H9 (cell line): ENCODE data around the gene CHPT1. TPM values are rescaled to one million over a fixed set of nuclear protein-coding genes. Genes with fewer than 3 reads are reported as not detected.
A peak's percentile ranks its signal among the peaks of the same experiment; 100 is the strongest.

Experiments used
- DNase-seq: peaks from one replicate; pipeline ENCODE4 v3.0.0-alpha.2; 2017
- H2AFZ ChIP-seq: one replicate; pipeline ENCODE4 v1.6.1; 2013; ENCODE audit warnings: mild to moderate bottlenecking, low read length, control low read depth, moderate library complexity
- H2AK5ac ChIP-seq: 2 replicates; pipeline ENCODE4 v1.6.1; 2013; ENCODE audit warnings: low read length, control low read depth, mixed read lengths; ENCODE audit not compliant: insufficient read length
- H2BK120ac ChIP-seq: one replicate; pipeline ENCODE4 v1.6.1; 2013; ENCODE audit warnings: low read depth, mild to moderate bottlenecking, low read length, control low read depth, inconsistent platforms; ENCODE audit not compliant: poor library complexity, severe bottlenecking
- H2BK12ac ChIP-seq: 2 replicates; pipeline ENCODE4 v1.6.1; 2013; ENCODE audit warnings: low read length, control low read depth, mixed read lengths, low read depth; ENCODE audit not compliant: insufficient read length
- H2BK15ac ChIP-seq: 2 replicates; pipeline ENCODE4 v1.6.1; 2013; ENCODE audit warnings: low read depth, low read length, control low read depth
- H2BK20ac ChIP-seq: one replicate; pipeline ENCODE4 v1.6.1; 2013; ENCODE audit warnings: low read depth, mild to moderate bottlenecking, low read length, control low read depth, inconsistent platforms; ENCODE audit not compliant: poor library complexity, severe bottlenecking
- H2BK5ac ChIP-seq: 2 replicates; pipeline ENCODE4 v1.6.1; 2013; ENCODE audit warnings: low read length, control low read depth, mixed read lengths; ENCODE audit not compliant: insufficient read length
- H3K14ac ChIP-seq: 2 replicates; pipeline ENCODE4 v1.6.1; 2013; ENCODE audit warnings: low read length, control low read depth; ENCODE audit not compliant: insufficient read depth
- H3K18ac ChIP-seq: 2 replicates; pipeline ENCODE4 v1.6.1; 2013; ENCODE audit warnings: low read depth, mild to moderate bottlenecking, mixed read lengths, low read length, control low read depth; ENCODE audit not compliant: insufficient read length
- H3K23ac ChIP-seq: 2 replicates; pipeline ENCODE4 v1.6.1; 2013; ENCODE audit warnings: low read length, control low read depth, mixed read lengths, low read depth; ENCODE audit not compliant: insufficient read length
- H3K23me2 ChIP-seq: 2 replicates; pipeline ENCODE4 v1.6.1; 2013; ENCODE audit warnings: low read depth, mild to moderate bottlenecking, mixed read lengths, low read length, control low read depth; ENCODE audit not compliant: insufficient read length, poor library complexity, severe bottlenecking
- H3K27ac ChIP-seq: 2 replicates; pipeline ENCODE4 v1.5.1; 2013; ENCODE audit warnings: low read length, control low read depth, mixed read lengths, low read depth; ENCODE audit not compliant: insufficient read length
- H3K27me3 ChIP-seq: 2 replicates; pipeline ENCODE4 v1.6.1; 2013; ENCODE audit warnings: low read length, control low read depth, inconsistent platforms; ENCODE audit not compliant: insufficient read depth
- H3K4ac ChIP-seq: 2 replicates; pipeline ENCODE4 v1.6.1; 2013; ENCODE audit warnings: low read depth, mild to moderate bottlenecking, control low read depth, inconsistent platforms, low read length, moderate library complexity
- H3K4me1 ChIP-seq: 2 replicates; pipeline ENCODE4 v1.6.1; 2013; ENCODE audit warnings: low read length, control low read depth, inconsistent platforms; ENCODE audit not compliant: insufficient read depth
- H3K4me2 ChIP-seq: 2 replicates; pipeline ENCODE4 v1.6.1; 2013; ENCODE audit warnings: low read length, control low read depth, mixed read lengths; ENCODE audit not compliant: insufficient read length, insufficient read depth
- H3K56ac ChIP-seq: 2 replicates; pipeline ENCODE4 v1.6.1; 2013; ENCODE audit warnings: low read depth, mild to moderate bottlenecking, mixed read lengths, low read length, control low read depth; ENCODE audit not compliant: insufficient read length
- H3K79me1 ChIP-seq: 2 replicates; pipeline ENCODE4 v1.6.1; 2013; ENCODE audit warnings: low read depth, mild to moderate bottlenecking, moderate library complexity, low read length, control low read depth, inconsistent platforms; ENCODE audit not compliant: insufficient read depth, poor library complexity, severe bottlenecking
- H3K79me2 ChIP-seq: 2 replicates; pipeline ENCODE4 v1.6.1; 2013; ENCODE audit warnings: low read length, control low read depth, inconsistent platforms; ENCODE audit not compliant: insufficient read depth
- H3K9ac ChIP-seq: 2 replicates; pipeline ENCODE4 v1.6.1; 2013; ENCODE audit warnings: low read length, control low read depth, mixed read lengths; ENCODE audit not compliant: insufficient read length; ENCODE audit errors: extremely low read depth
- H3K9me3 ChIP-seq: one replicate; pipeline ENCODE4 v1.6.1; 2013; ENCODE audit warnings: low read depth, low read length, inconsistent platforms; ENCODE audit not compliant: control insufficient read depth
- H3T11ph ChIP-seq: one replicate; pipeline ENCODE4 v1.6.1; 2013; ENCODE audit warnings: mild to moderate bottlenecking, low read length, control low read depth, inconsistent platforms
- H4K20me1 ChIP-seq: one replicate; pipeline ENCODE4 v1.6.1; 2013; ENCODE audit not compliant: control insufficient read depth, insufficient read length, insufficient read depth
- H4K5ac ChIP-seq: 2 replicates; pipeline ENCODE4 v1.6.1; 2013; ENCODE audit warnings: low read depth, mild to moderate bottlenecking, mixed read lengths, low read length, control low read depth; ENCODE audit not compliant: insufficient read length
- H4K8ac ChIP-seq: replicated peaks from 2 replicates; pipeline ENCODE4 v1.6.1; 2013; ENCODE audit warnings: low read length, control low read depth, mixed read lengths, low read depth; ENCODE audit not compliant: insufficient read length
- H4K91ac ChIP-seq: 2 replicates; pipeline ENCODE4 v1.6.1; 2013; ENCODE audit warnings: low read depth, mild to moderate bottlenecking, moderate library complexity, mixed read lengths, low read length, control low read depth; ENCODE audit not compliant: insufficient read length
- H3K27ac Mint-ChIP-seq, 3 experiments: 2 replicates in 2 of 3; 3 replicates in 1 of 3; pipeline ENCODE4 v1.8.0; 2020 to 2021; ENCODE audit warnings: mixed read lengths in 3 of 3, mild to moderate bottlenecking in 1 of 3, moderate library complexity in 1 of 3
- H3K27me3 Mint-ChIP-seq: 2 replicates; pipeline ENCODE4 v1.8.0; 2021; ENCODE audit warnings: low read depth, mild to moderate bottlenecking, moderate library complexity, mixed read lengths
- H3K36me3 Mint-ChIP-seq, 3 experiments: 2 replicates in 2 of 3; 3 replicates in 1 of 3; pipeline ENCODE4 v1.8.0; 2020 to 2021; ENCODE audit warnings: low read depth in 3 of 3, mixed read lengths in 3 of 3; ENCODE audit not compliant: insufficient read depth in 1 of 3
- H3K4me1 Mint-ChIP-seq, 2 experiments: 2 replicates each; pipeline ENCODE4 v1.8.0; 2020; ENCODE audit warnings: mixed read lengths in 2 of 2
- H3K4me3 Mint-ChIP-seq, 2 experiments: 2 replicates in 1 of 2; 3 replicates in 1 of 2; pipeline ENCODE4 v1.8.0; 2020 to 2021; ENCODE audit warnings: mild to moderate bottlenecking in 2 of 2, mixed read lengths in 2 of 2, moderate library complexity in 1 of 2
- H3K9me3 Mint-ChIP-seq, 2 experiments: 2 replicates in 1 of 2; 3 replicates in 1 of 2; pipeline ENCODE4 v1.8.0; 2020; ENCODE audit warnings: mild to moderate bottlenecking in 2 of 2, mixed read lengths in 2 of 2, moderate library complexity in 1 of 2
- WGBS: extraction: QIAGEN DNeasy Blood & Tissue Kit; methylation state at CpG from one replicate; pipeline ENCODE4 v1.1.7; 2013; ENCODE audit warnings: missing lambda C conversion rate, low lambda C conversion rate, mixed read lengths; ENCODE audit not compliant: insufficient read length; ENCODE audit errors: extremely low coverage; 5-methylcytosine and 5-hydroxymethylcytosine counted together
- total RNA-seq: library from RNA; stranded (reverse); gene quantifications from 2 replicates; pipeline ENCODE4 v1.2.1, GENCODE V29; 2021
- TF ChIP-seq, protein P1 (sequence below): fragments of 200-600 bp; sonication (generic); conservative IDR thresholded peaks from 3 replicates; pipeline ENCODE4 v1.8.0; 2021; ENCODE audit warnings: antibody characterized with exemption, mild to moderate bottlenecking

CHPT1 gene
- total RNA-seq, 1 experiment from 2014 or later = 17.1 TPM

DNA sequence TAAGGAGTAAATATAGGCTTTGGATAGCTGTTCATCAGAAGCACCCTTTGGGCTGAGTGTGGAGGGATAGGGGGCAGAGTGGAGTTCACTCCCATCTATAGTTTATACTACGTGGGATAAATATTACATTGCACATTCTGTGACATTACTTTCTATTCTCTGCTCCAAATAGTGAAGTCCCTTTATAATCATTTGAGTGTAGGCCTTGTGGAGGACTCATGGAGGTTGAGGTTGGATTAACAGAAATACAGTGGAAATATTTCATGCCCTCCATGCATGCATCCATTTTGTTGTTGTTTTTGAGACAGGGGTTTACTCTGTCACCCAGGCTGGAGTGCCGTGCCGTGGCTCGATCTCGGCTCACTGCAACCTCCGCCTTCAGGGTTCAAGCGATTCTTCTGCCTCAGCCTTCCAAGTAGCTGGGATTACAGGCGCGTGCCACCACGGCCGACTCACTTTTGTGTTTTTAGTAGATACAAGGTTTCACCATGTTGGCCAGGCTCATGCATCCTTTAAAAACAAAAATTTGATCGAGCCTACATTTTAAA is 1.4 kb downstream of the CHPT1 start:
- no peak overlapping the region for H2BK15ac ChIP-seq
- no peak overlapping the region for H3K4ac ChIP-seq
- no peak overlapping the region for H4K91ac ChIP-seq
- Mint-ChIP-seq H3K27ac (peak overlapping the region in 1 of 3 experiments; percentile 24; a peak in 1 of 7 replicates), H3K36me3 (peaks cover 0 to 2% (median 0%) of the 10 kb centered on the region in 3 experiments; a peak in 2 of 7 replicates), H3K4me1 (peaks cover 26 to 36% of the 10 kb centered on the region in 2 experiments), H3K9me3 (no peaks in the 10 kb centered on the region), H3K4me3 (peak overlapping the region; percentile 82 to 95), H3K27me3 (peaks cover 25% of the 10 kb centered on the region)
- H3K27ac ChIP-seq = no peak overlapping the region
- H3K14ac ChIP-seq = no peak overlapping the region
- H3K56ac ChIP-seq = no peak overlapping the region
- no peak overlapping the region for H3K23ac ChIP-seq
- no peak overlapping the region for H2BK120ac ChIP-seq
- whole genome bisulfite sequencing = no CpG with 5 or more reads among the region's 12 CpGs
- no peak overlapping the region for H2BK5ac ChIP-seq
- peaks cover 8% of the 10 kb centered on the region; the same call in 1 of the 2 replicates for H3K27me3 ChIP-seq
- no peak overlapping the region for H2AK5ac ChIP-seq
- H4K20me1 ChIP-seq = no peaks in the 10 kb centered on the region
- H3K9ac ChIP-seq = no peak overlapping the region
- DNase-seq = no peak
- no peak overlapping the region for H2BK20ac ChIP-seq
- no peaks in the 10 kb centered on the region for H3K79me2 ChIP-seq
- no peak overlapping the region for H3T11ph ChIP-seq
- H3K79me1 ChIP-seq = no peaks in the 10 kb centered on the region
- peak overlapping the region; percentile 46 for H3K4me2 ChIP-seq
- peaks cover 13% of the 10 kb centered on the region for H3K23me2 ChIP-seq
- peaks cover 3% of the 10 kb centered on the region; the same call in 1 of the 2 replicates for H3K4me1 ChIP-seq
- no peaks in the 10 kb centered on the region for H3K9me3 ChIP-seq
- H2BK12ac ChIP-seq = no peak overlapping the region
- H4K5ac ChIP-seq = no peak overlapping the region
- H4K8ac ChIP-seq = no peak overlapping the region
- no peak overlapping the region for H3K18ac ChIP-seq
- H2AFZ ChIP-seq = no peak overlapping the region
- TF ChIP-seq, protein P1, sequence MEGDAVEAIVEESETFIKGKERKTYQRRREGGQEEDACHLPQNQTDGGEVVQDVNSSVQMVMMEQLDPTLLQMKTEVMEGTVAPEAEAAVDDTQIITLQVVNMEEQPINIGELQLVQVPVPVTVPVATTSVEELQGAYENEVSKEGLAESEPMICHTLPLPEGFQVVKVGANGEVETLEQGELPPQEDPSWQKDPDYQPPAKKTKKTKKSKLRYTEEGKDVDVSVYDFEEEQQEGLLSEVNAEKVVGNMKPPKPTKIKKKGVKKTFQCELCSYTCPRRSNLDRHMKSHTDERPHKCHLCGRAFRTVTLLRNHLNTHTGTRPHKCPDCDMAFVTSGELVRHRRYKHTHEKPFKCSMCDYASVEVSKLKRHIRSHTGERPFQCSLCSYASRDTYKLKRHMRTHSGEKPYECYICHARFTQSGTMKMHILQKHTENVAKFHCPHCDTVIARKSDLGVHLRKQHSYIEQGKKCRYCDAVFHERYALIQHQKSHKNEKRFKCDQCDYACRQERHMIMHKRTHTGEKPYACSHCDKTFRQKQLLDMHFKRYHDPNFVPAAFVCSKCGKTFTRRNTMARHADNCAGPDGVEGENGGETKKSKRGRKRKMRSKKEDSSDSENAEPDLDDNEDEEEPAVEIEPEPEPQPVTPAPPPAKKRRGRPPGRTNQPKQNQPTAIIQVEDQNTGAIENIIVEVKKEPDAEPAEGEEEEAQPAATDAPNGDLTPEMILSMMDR = peak; percentile 24; the same call in 1 of the 3 replicates
